Measurements from ENCODE around the gene DPEP1.

Gene DPEP1

GRCh38 chr16:89572073-89572484 lies 41.4 kb upstream of the DPEP1 start:
- no peaks in the 10 kb centered on the region; the same call in 1 of the 2 replicates for H3K4me1 ChIP-seq (ENCODE audit: control insufficient read depth, insufficient read depth, low read length)
- H3K27ac ChIP-seq (ENCODE audit: low read depth, low read length): no peak overlapping the region
- peaks cover 22% of the 10 kb centered on the region; the same call in 1 of the 2 replicates for H3K27me3 ChIP-seq (ENCODE audit: control insufficient read depth, insufficient read depth, low read length)
- no peaks in the 10 kb centered on the region for H3K9me3 ChIP-seq (ENCODE audit: control insufficient read depth, insufficient read depth, low read length)
- H3K4me3 ChIP-seq (ENCODE audit: low read depth, low read length): no peak overlapping the region
- no peaks in the 10 kb centered on the region for H3K36me3 ChIP-seq (ENCODE audit: control insufficient read depth, insufficient read depth, low read length)
- H3K9ac ChIP-seq (ENCODE audit: low read depth, low read length): no peak overlapping the region

DNA sequence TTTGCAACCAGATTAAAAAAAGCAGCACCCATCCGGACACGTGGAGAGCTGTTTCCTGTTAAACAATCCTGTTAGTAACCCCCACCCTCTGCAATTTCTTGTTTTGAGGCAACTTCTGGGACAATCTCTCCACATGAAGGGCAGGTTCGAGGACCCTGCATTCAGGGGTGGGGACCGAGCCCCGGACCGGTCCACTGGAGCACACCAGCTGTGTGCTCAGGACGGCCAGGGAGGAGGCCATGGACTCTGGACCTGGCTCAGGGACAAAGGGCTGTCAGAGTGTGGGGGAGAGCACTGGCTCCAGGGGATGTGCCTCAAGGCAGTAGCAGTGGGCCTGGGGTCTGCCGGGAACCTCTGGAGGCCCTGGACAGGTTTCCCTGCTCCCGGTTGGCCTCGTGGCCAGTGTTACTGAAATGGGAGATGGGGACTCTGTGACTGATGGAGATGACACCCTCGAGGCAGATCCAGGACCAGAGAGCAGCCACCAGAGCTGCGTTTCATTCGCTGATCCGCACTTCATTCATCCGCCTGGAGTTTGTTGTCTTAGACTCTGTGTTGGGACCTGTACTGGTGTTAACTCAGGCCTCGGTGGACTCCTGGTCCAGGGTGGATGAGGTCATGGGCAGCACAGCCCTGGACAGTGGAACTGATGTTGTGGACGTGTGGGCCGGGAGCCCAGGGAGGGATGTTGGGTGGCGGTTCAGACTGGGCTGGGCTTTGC lies 40.8 kb upstream of the DPEP1 start:
- no peak overlapping the region for H3K9ac ChIP-seq (ENCODE audit: low read depth, low read length)
- H3K27ac ChIP-seq (ENCODE audit: low read depth, low read length): no peak overlapping the region

GRCh38 chr16:89573826-89574680 lies 39.4 kb upstream of the DPEP1 start:
- Histone ChIP-seq H3K27ac (ENCODE audit: low read depth, low read length) (no peak overlapping the region), H3K27me3 (ENCODE audit: control insufficient read depth, insufficient read depth, low read length) (peaks cover 23% of the 10 kb centered on the region; the same call in 1 of the 2 replicates), H3K4me1 (ENCODE audit: control insufficient read depth, insufficient read depth, low read length) (no peaks in the 10 kb centered on the region; the same call in 1 of the 2 replicates), H3K9me3 (ENCODE audit: control insufficient read depth, insufficient read depth, low read length) (no peaks in the 10 kb centered on the region), H3K4me3 (ENCODE audit: low read depth, low read length) (peak overlapping the region; percentile 70), H3K36me3 (ENCODE audit: control insufficient read depth, insufficient read depth, low read length) (peaks cover 3% of the 10 kb centered on the region), H3K9ac (ENCODE audit: low read depth, low read length) (no peak overlapping the region)

More for the DNA sequence above, 40.8 kb upstream of the DPEP1 start:
- no peaks in the 10 kb centered on the region for H3K36me3 ChIP-seq (ENCODE audit: control insufficient read depth, insufficient read depth, low read length)
- no peaks in the 10 kb centered on the region; the same call in 1 of the 2 replicates for H3K4me1 ChIP-seq (ENCODE audit: control insufficient read depth, insufficient read depth, low read length)
- no peaks in the 10 kb centered on the region for H3K9me3 ChIP-seq (ENCODE audit: control insufficient read depth, insufficient read depth, low read length)
- no peak overlapping the region for H3K4me3 ChIP-seq (ENCODE audit: low read depth, low read length)
- peaks cover 23% of the 10 kb centered on the region; the same call in 1 of the 2 replicates for H3K27me3 ChIP-seq (ENCODE audit: control insufficient read depth, insufficient read depth, low read length)

DNA sequence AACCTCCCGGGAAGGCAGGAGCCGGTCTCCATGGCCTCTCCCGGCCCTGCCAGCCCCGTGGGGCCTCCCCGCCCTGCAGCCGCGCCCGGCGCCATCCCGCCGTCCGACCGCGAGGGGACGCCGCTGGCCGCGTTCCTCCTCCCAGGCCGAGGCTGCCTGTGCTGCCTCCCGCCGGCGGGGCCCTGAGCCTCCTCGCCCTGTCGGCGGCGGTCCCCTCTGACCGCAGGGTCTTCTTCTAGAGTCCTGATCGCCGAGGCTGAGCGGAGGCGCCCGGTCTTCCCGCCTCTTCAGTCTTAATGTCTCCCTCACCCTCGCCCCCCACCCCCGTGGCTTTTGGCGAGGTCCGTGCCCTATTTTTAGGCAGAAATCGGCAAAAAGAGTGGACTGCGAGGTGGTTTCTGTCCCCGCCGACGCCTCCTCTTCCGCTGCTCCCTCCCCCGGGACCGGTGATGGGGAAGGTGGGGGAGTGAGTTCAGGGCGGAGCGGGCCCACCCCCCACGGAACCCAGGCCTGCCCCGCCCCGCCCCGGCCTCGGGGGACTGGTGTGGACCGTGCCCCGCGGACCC lies 38.7 kb upstream of the DPEP1 start:
- Histone ChIP-seq H3K4me1 (ENCODE audit: control insufficient read depth, insufficient read depth, low read length) (no peaks in the 10 kb centered on the region; the same call in 1 of the 2 replicates), H3K9me3 (ENCODE audit: control insufficient read depth, insufficient read depth, low read length) (peaks cover 4% of the 10 kb centered on the region; the same call in 1 of the 2 replicates), H3K4me3 (ENCODE audit: low read depth, low read length) (peak overlapping the region; percentile 70), H3K9ac (ENCODE audit: low read depth, low read length) (no peak overlapping the region), H3K27ac (ENCODE audit: low read depth, low read length) (no peak overlapping the region), H3K36me3 (ENCODE audit: control insufficient read depth, insufficient read depth, low read length) (peaks cover 10% of the 10 kb centered on the region), H3K27me3 (ENCODE audit: control insufficient read depth, insufficient read depth, low read length) (peaks cover 23% of the 10 kb centered on the region; the same call in 1 of the 2 replicates)

DNA sequence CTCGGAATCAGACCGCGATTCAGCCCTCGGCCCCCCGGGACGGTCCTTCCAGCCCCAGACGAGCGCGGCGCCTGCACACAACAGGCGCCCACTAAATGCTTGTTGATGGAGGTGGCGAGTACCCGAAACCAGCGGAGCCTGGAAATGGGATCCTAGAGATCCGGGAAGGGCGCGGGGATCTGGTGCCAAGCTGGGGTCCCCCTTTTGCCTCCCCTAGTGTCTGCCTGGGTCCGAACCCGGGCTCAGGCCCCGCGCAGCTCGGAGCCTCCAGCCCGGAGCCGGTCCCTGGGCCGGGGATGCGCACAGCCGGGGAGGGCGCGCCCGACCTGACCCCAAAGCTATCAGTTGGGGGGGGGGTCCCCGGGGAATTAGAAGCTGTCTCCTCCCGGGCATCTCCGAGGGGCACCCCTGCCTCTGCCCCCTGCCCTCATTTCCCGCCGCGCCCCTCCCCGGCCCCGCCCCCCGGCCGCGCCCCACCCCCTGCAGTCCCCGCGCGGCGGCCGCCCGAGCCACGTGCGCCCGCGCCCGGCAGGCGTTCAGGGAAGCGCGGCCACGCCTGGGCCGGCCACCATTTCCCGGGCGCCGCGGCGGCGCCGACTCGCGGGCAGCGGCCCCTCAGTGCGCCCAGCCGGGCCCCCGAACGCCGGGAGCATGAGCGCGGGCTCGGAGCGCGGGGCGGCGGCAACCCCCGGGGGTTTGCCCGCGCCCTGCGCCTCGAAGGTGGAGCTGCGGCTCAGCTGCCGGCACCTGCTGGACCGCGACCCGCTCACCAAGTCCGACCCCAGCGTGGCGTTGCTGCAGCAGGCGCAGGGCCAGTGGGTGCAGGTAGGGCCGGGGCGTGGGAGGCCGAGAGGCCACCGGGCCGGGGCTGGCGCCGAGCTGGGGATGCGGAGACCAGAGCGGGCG lies 37.9 kb upstream of the DPEP1 start, which contains the start of gene CPNE7:
Gene CPNE7 (plus strand): TSS at position 512 of the 906 bp plus-strand sequence. CDS start 140 bp downstream, at position 652.
- H3K36me3 ChIP-seq (ENCODE audit: control insufficient read depth, insufficient read depth, low read length): peaks cover 17% of the 10 kb centered on the region
- peaks cover 23% of the 10 kb centered on the region; the same call in 1 of the 2 replicates for H3K27me3 ChIP-seq (ENCODE audit: control insufficient read depth, insufficient read depth, low read length)
- H3K4me3 ChIP-seq (ENCODE audit: low read depth, low read length): peak within 1 kb of the TSS; percentile 70
- H3K27ac ChIP-seq (ENCODE audit: low read depth, low read length): no peak within 1 kb of the TSS
- no peak within 1 kb of the TSS for H3K9ac ChIP-seq (ENCODE audit: low read depth, low read length)
- peaks cover 4% of the 10 kb centered on the region; the same call in 1 of the 2 replicates for H3K9me3 ChIP-seq (ENCODE audit: control insufficient read depth, insufficient read depth, low read length)
- no peaks in the 10 kb centered on the region; the same call in 1 of the 2 replicates for H3K4me1 ChIP-seq (ENCODE audit: control insufficient read depth, insufficient read depth, low read length)

GRCh38 chr16:89576153-89577054 lies 37.0 kb upstream of the DPEP1 start:
- H3K36me3 ChIP-seq (ENCODE audit: control insufficient read depth, insufficient read depth, low read length): peaks cover 26% of the 10 kb centered on the region
- peak overlapping the region; percentile 70 for H3K4me3 ChIP-seq (ENCODE audit: low read depth, low read length)
- no peak overlapping the region for H3K9ac ChIP-seq (ENCODE audit: low read depth, low read length)
- H3K27me3 ChIP-seq (ENCODE audit: control insufficient read depth, insufficient read depth, low read length): peaks cover 23% of the 10 kb centered on the region; the same call in 1 of the 2 replicates
- peaks cover 4% of the 10 kb centered on the region; the same call in 1 of the 2 replicates for H3K9me3 ChIP-seq (ENCODE audit: control insufficient read depth, insufficient read depth, low read length)
- no peak overlapping the region for H3K27ac ChIP-seq (ENCODE audit: low read depth, low read length)
- H3K4me1 ChIP-seq (ENCODE audit: control insufficient read depth, insufficient read depth, low read length): no peaks in the 10 kb centered on the region; the same call in 1 of the 2 replicates

DNA sequence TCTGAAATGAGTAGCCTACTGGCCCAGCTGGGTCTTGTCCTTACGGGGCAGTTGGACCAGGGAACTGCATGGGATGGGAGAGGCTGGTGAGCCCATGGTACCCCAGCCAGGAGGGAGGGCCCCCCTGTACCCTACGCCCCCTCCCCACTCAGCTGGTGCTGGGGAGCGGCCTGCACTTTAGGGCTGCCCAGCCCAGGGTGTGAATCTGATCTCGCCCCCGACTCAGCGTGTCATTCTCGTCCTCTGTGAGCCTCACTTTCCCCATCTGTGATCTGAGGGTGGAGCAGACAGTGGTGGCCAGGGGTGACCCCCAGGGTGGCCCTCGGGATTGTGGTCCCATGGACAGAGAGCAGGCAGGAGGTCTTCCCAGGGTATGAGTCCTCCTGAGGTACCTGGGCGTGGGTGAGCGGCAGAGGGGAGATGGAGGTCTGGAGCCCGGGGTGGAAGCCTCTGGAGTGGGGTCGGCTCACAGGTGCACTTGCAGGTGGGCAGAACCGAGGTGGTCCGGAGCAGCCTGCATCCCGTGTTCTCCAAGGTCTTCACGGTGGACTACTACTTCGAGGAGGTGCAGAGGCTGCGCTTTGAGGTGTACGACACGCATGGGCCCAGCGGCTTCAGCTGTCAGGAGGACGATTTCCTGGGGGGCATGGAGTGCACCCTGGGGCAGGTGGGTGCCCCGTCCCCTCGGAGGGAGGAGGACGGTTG lies 36.2 kb upstream of the DPEP1 start:
- Histone ChIP-seq H3K9me3 (ENCODE audit: control insufficient read depth, insufficient read depth, low read length) (peaks cover 4% of the 10 kb centered on the region; the same call in 1 of the 2 replicates), H3K9ac (ENCODE audit: low read depth, low read length) (no peak overlapping the region), H3K4me1 (ENCODE audit: control insufficient read depth, insufficient read depth, low read length) (no peaks in the 10 kb centered on the region; the same call in 1 of the 2 replicates), H3K27ac (ENCODE audit: low read depth, low read length) (no peak overlapping the region), H3K36me3 (ENCODE audit: control insufficient read depth, insufficient read depth, low read length) (peaks cover 32% of the 10 kb centered on the region), H3K4me3 (ENCODE audit: low read depth, low read length) (no peak overlapping the region; the same call in 1 of the 2 replicates), H3K27me3 (ENCODE audit: control insufficient read depth, insufficient read depth, low read length) (peaks cover 23% of the 10 kb centered on the region; the same call in 1 of the 2 replicates)

- Histone ChIP-seq H3K36me3 (ENCODE audit: control insufficient read depth, insufficient read depth, low read length) (peaks cover 41% of the 10 kb centered on the region), H3K4me1 (ENCODE audit: control insufficient read depth, insufficient read depth, low read length) (no peaks in the 10 kb centered on the region; the same call in 1 of the 2 replicates), H3K9me3 (ENCODE audit: control insufficient read depth, insufficient read depth, low read length) (peaks cover 4% of the 10 kb centered on the region; the same call in 1 of the 2 replicates)
Observed at GRCh38 chr16:89579351-89579750, 34.1 kb upstream of the DPEP1 start.

More at GRCh38 chr16:89579351-89579750, 34.1 kb upstream of the DPEP1 start:
- Histone ChIP-seq H3K9ac (ENCODE audit: low read depth, low read length) (no peak overlapping the region), H3K4me3 (ENCODE audit: low read depth, low read length) (no peak overlapping the region), H3K27me3 (ENCODE audit: control insufficient read depth, insufficient read depth, low read length) (peaks cover 23% of the 10 kb centered on the region; the same call in 1 of the 2 replicates), H3K27ac (ENCODE audit: low read depth, low read length) (no peak overlapping the region)

All from HUES48 (cell line).